HepG2 (cell line): ENCODE measurements around the gene PAFAH1B1. TPM values are rescaled to one million over a fixed set of nuclear protein-coding genes. Genes with fewer than 3 reads are reported as not detected.

Experiments
- ATF2 ChIP-seq: sonication (generic); formaldehyde crosslinking; IDR thresholded peaks from 2 replicates; pipeline ENCODE4 v1.4.0; 2020; ENCODE audit warnings: missing genetic modification reagents
- CBX2 ChIP-seq, 2 experiments: fragments of 200-600 bp in 1 of 2; sonication (generic); formaldehyde crosslinking in 1 of 2; IDR thresholded peaks; 2 replicates each; pipeline versions ENCODE4 v1.7.0 to v1.8.1; 2018 to 2022; ENCODE audit warnings: low read depth in 2 of 2, low read length in 1 of 2, mild to moderate bottlenecking in 1 of 2, missing genetic modification reagents in 1 of 2
- CREB1 ChIP-seq, 2 experiments: fragments of 450-650 bp in 1 of 2; IDR thresholded peaks; 2 replicates each; pipeline ENCODE4 v1.6.1; 2016 to 2017; ENCODE audit warnings: control low read depth in 1 of 2, mild to moderate bottlenecking in 1 of 2, missing compliant biosample characterization in 1 of 2, missing genetic modification characterization in 1 of 2
- FOXA3 ChIP-seq: IDR thresholded peaks from 2 replicates; pipeline ENCODE4 v1.6.1; 2016; ENCODE audit warnings: missing genetic modification reagents, missing compliant biosample characterization
- RNF219 ChIP-seq: sonication (generic); formaldehyde crosslinking; IDR thresholded peaks from 2 replicates; pipeline ENCODE4 v1.5.0; 2020; ENCODE audit warnings: mild to moderate bottlenecking, missing genetic modification reagents
- SALL1 ChIP-seq: sonication (generic); formaldehyde crosslinking; IDR thresholded peaks from 2 replicates; pipeline ENCODE4 v1.8.0; 2022; ENCODE audit warnings: mild to moderate bottlenecking, missing genetic modification reagents
- SSRP1 ChIP-seq: IDR thresholded peaks from 2 replicates; pipeline ENCODE4 v1.6.1; 2016; ENCODE audit warnings: control low read depth
- TBX2 ChIP-seq: sonication (generic); formaldehyde crosslinking; IDR thresholded peaks from 2 replicates; pipeline ENCODE4 v1.5.0; 2020; ENCODE audit warnings: missing genetic modification reagents, mild to moderate bottlenecking, borderline replicate concordance
- ZBTB40 ChIP-seq, 2 experiments: fragments of 450-650 bp in 1 of 2; sonication (generic) in 1 of 2; formaldehyde crosslinking in 1 of 2; IDR thresholded peaks; 2 replicates each; pipeline versions ENCODE4 v1.6.1 to v1.8.0; 2016 to 2022; ENCODE audit warnings: antibody characterized with exemption in 1 of 2, mild to moderate bottlenecking in 1 of 2, missing genetic modification reagents in 1 of 2
- ZNF256 ChIP-seq: sonication (generic); formaldehyde crosslinking; conservative IDR thresholded peaks from 2 replicates; pipeline ENCODE4 v1.4.0; 2020; ENCODE audit warnings: missing genetic modification reagents
- ZNF451 ChIP-seq: sonication (generic); formaldehyde crosslinking; IDR thresholded peaks from 2 replicates; pipeline ENCODE4 v1.5.0; 2020; ENCODE audit warnings: mild to moderate bottlenecking, missing genetic modification reagents
- ZNF644 ChIP-seq: IDR thresholded peaks from 2 replicates; pipeline ENCODE4 v1.6.1; 2016; ENCODE audit warnings: low read depth
- ZNF670 ChIP-seq: sonication (generic); formaldehyde crosslinking; IDR thresholded peaks from 2 replicates; pipeline ENCODE4 v1.8.0; 2022; ENCODE audit warnings: mild to moderate bottlenecking, missing genetic modification reagents, borderline replicate concordance
- ZNF674 ChIP-seq: sonication (generic); formaldehyde crosslinking; IDR thresholded peaks from 2 replicates; pipeline ENCODE4 v1.5.0; 2020; ENCODE audit warnings: low read depth, mild to moderate bottlenecking, missing genetic modification reagents
- ZNF850 ChIP-seq: sonication (generic); formaldehyde crosslinking; conservative IDR thresholded peaks from 2 replicates; pipeline ENCODE4 v1.9.0; 2021; ENCODE audit warnings: mild to moderate bottlenecking, missing genetic modification reagents
- polyA plus RNA-seq, 8 experiments: library from polyadenylated mRNA; depleted of rRNA in 3 of 8; stranded (reverse) in 7 of 8; unstranded in 1 of 8; fragments of >200 nt; fragmentation: Illumina TruSeq in 4 of 8; extraction: Trizol in 4 of 8; gene quantifications; 2 replicates each; pipeline versions ENCODE4 v1.2.1 to v1.2.3, GENCODE V29; 2011 to 2016; ENCODE audit warnings: low read depth in 4 of 8, missing spikeins in 1 of 8, mixed read lengths in 1 of 8; ENCODE audit not compliant: insufficient read depth in 1 of 8
- total RNA-seq, 5 experiments: library from RNA; depleted of rRNA; stranded (reverse); fragments of >200 nt; fragmentation: Illumina TruSeq; extraction: Trizol; gene quantifications; 2 replicates each; pipeline ENCODE4 v1.2.3, GENCODE V29; 2016; ENCODE audit warnings: low read depth in 1 of 5

Gene PAFAH1B1
- total and polyA plus RNA-seq, 2 of the 13 experiments (the other 11 are each of a cell fraction or from before 2014, with no cell fraction given), result 46.0 to 64.9 TPM

GRCh38 chr17:2710803-2711607 is 117.6 kb downstream of the PAFAH1B1 start (continued):
- TF ChIP-seq ZBTB40 (IDR thresholded peaks at IDR 0.05) (no peak), ZBTB40 (CRISPR knock-in tag; IDR thresholded peaks at IDR 0.05) (peak; percentile 52; the same call in 1 of the 2 replicates), ZNF670 (peak; percentile 90), SALL1 (CRISPR knock-in tag) (peak; percentile 4; the same call in 1 of the 2 replicates), ZNF674 (CRISPR knock-in tag) (peak; percentile 62; the same call in 1 of the 2 replicates), CBX2 (IDR thresholded peaks at IDR 0.05; ENCODE audit: low read depth, low read length) (no peak), CBX2 (CRISPR knock-in tag; IDR thresholded peaks at IDR 0.05; ENCODE audit: low read depth) (no peak), ZNF850 (CRISPR knock-in tag) (no peak), ZNF644 (no peak), FOXA3 (no peak), CREB1 (IDR thresholded peaks at IDR 0.05) (no peak), CREB1 (CRISPR knock-in tag; IDR thresholded peaks at IDR 0.05) (no peak), RNF219 (no peak), ZNF256 (CRISPR knock-in tag) (peak; percentile 82; the same call in 1 of the 2 replicates), SSRP1 (CRISPR knock-in tag) (no peak), TBX2 (CRISPR knock-in tag) (peak; percentile 24), ATF2 (CRISPR knock-in tag) (peak; percentile 28; the same call in 1 of the 2 replicates), ZNF451 (CRISPR knock-in tag) (0 out of 2 replicates have a peak, but pooled peaks have one; percentile 21)
